K562 treated with DMSO at 1 percent for 4 hours (cell line): ENCODE data around the gene FAM241B. TPM values are rescaled to one million over a fixed set of nuclear protein-coding genes. Genes with fewer than 3 reads are reported as not detected.

ENCODE experiments used
- total RNA-seq: library from RNA; unstranded; fragments of 300-600 nt; gene quantifications from 2 replicates; pipeline ENCODE4 v1.2.3, GENCODE V29; 2022; ENCODE audit not compliant: insufficient read depth

Gene FAM241B
- 5.0 and 7.9 TPM in 2 replicates for total RNA-seq

GRCh38 chr10:69629897-69630650 lies at the start of gene FAM241B:
Gene FAM241B, plus strand, starts transcription at chr10:69630247. Its CDS starts 1,497 bp downstream, at chr10:69631744.

Other genes starting within 250 kb of the FAM241B start
- 0.62 TPM in 1 of 2 replicates, not detected in the other for gene TACR2, start 213.3 kb upstream of the FAM241B start, total RNA-seq
- gene TSPAN15, start 178.8 kb upstream of the FAM241B start, total RNA-seq, result 1.7 and 3.1 TPM in 2 replicates
- not detected in 2 replicates for gene NEUROG3, start 56.8 kb upstream of the FAM241B start, total RNA-seq
- not detected in 2 replicates for gene COL13A1, start 171.7 kb downstream of the FAM241B start, total RNA-seq